K562 treated with DMSO at 1 percent for 4 hours (cell line): Measurements from ENCODE around the gene TMEM60. TPM values are rescaled to one million over a fixed set of nuclear protein-coding genes. Genes with fewer than 3 reads are reported as not detected.

ENCODE experiments used
- total RNA-seq: library from RNA; unstranded; fragments of 300-600 nt; gene quantifications from 2 replicates; pipeline ENCODE4 v1.2.3, GENCODE V29; 2022; ENCODE audit not compliant: insufficient read depth

Gene TMEM60, protein sequence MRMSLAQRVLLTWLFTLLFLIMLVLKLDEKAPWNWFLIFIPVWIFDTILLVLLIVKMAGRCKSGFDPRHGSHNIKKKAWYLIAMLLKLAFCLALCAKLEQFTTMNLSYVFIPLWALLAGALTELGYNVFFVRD
- total RNA-seq = 36.2 and 36.3 TPM in 2 replicates

GRCh38 chr7:77798394-77799077 is at the start of gene TMEM60, which contains the start of gene PHTF2:
Gene TMEM60 (minus strand): TSS chr7:77798434. CDS start chr7:77794373, 4,061 bp downstream.
Gene PHTF2 (plus strand): TSS chr7:77798773.

Other genes starting within 250 kb of the TMEM60 start
- 12.3 and 21.2 TPM in 2 replicates for gene RSBN1L, start 102.0 kb downstream of the TMEM60 start, total RNA-seq
- gene PHTF2, start 339 bp upstream of the TMEM60 start, total RNA-seq = 13.4 and 14.0 TPM in 2 replicates